ENCODE results near the gene RFX4. TPM values are rescaled to one million over a fixed set of nuclear protein-coding genes. Genes with fewer than 3 reads are reported as not detected.

The RFX4 gene
- total and polyA plus RNA-seq, 2 of the 8 experiments (the other 6 are each of a cell fraction or from before 2014, with no cell fraction given), result 0.06 TPM; not detected in 1

GRCh38 chr12:106679574-106679973, 96.8 kb downstream of the RFX4 start:
- H4K20me1 ChIP-seq (replicated peaks in 1 of 2; ENCODE audit: control insufficient read depth in 1 of 2, insufficient read depth in 2 of 2, low read length in 2 of 2), result no peaks in the 10 kb centered on the region
- H3K4ac ChIP-seq (replicated peaks; ENCODE audit: insufficient read length, low read depth, low read length), result no peak overlapping the region
- TF ChIP-seq SIRT6 (IDR thresholded peaks at IDR 0.05; ENCODE audit: low read length), result no peak
- no peak for TF ChIP-seq HDAC2 (IDR thresholded peaks at IDR 0.05; ENCODE audit: borderline replicate concordance in 1 of 2, low read depth in 2 of 2, low read length in 2 of 2)
- TF ChIP-seq HDAC6 (IDR thresholded peaks at IDR 0.05; ENCODE audit: low read depth, low read length), result no peak
- TF ChIP-seq ATF3 (IDR thresholded peaks at IDR 0.05; ENCODE audit: insufficient read depth, low read depth, low read length), result no peak
- TF ChIP-seq RFX5 (IDR thresholded peaks at IDR 0.05; ENCODE audit: borderline replicate concordance, low read depth, low read length), result no peak
- no peak for TF ChIP-seq KDM1A (IDR thresholded peaks at IDR 0.05; ENCODE audit: borderline replicate concordance, low read length)
- TF ChIP-seq MAFK (IDR thresholded peaks at IDR 0.05; ENCODE audit: low read depth, low read length), result no peak
- TF ChIP-seq SUZ12 (IDR thresholded peaks at IDR 0.05; ENCODE audit: low read length), result no peak
- TF ChIP-seq KDM4A (IDR thresholded peaks at IDR 0.05; ENCODE audit: low read depth, low read length, severe bottlenecking), result no peak
- no peak overlapping the region for H3K18ac ChIP-seq (ENCODE audit: extremely low read depth, low read length)
- H3K4me2 ChIP-seq (ENCODE audit: insufficient read depth in 1 of 2, low read depth in 2 of 2, low read length in 2 of 2), result no peak overlapping the region; a peak in 1 of 4 replicates
- no peak overlapping the region for H2AK5ac ChIP-seq (ENCODE audit: low read depth, low read length)
- no peak overlapping the region for H3K4me3 ChIP-seq (ENCODE audit: extremely low read depth in 1 of 4, insufficient read depth in 2 of 4, low read depth in 3 of 4, low read length in 4 of 4)
- H3K4me1 ChIP-seq (replicated peaks in 1 of 4; ENCODE audit: control insufficient read depth in 3 of 4, insufficient read depth in 4 of 4, low read length in 3 of 4), result peaks cover 0 to 10% (median 3%) of the 10 kb centered on the region in 4 experiments; a peak in 2 of 7 replicates
- H3K14ac ChIP-seq (ENCODE audit: insufficient read length), result no peak overlapping the region
- H3K9ac ChIP-seq (replicated peaks in 1 of 4; ENCODE audit: extremely low read depth in 1 of 4, low read depth in 3 of 4, low read length in 3 of 4), result no peak overlapping the region
- no peaks in the 10 kb centered on the region for H3K9me3 ChIP-seq (ENCODE audit: insufficient read depth in 2 of 2, low read depth in 1 of 2, low read length in 1 of 2)
- H3K36me3 ChIP-seq (ENCODE audit: control insufficient read depth in 2 of 4, insufficient read depth in 4 of 4, low read length in 3 of 4), result no peaks in the 10 kb centered on the region
- no peak overlapping the region for H3K27ac ChIP-seq (ENCODE audit: low read depth, low read length)
- no peak overlapping the region for H2BK120ac ChIP-seq (replicated peaks; ENCODE audit: low read depth, low read length)
- H3K23ac ChIP-seq (ENCODE audit: insufficient read length), result no peak overlapping the region
- H3K23me2 ChIP-seq (ENCODE audit: low read depth, low read length), result no peaks in the 10 kb centered on the region; the same call in 1 of the 2 replicates
- 0 out of 7 replicates have a peak, but pooled peaks cover 0 to 2% (median 0%) of the 10 kb centered on the region in 4 experiments for H3K27me3 ChIP-seq (replicated peaks in 1 of 4; ENCODE audit: control insufficient read depth in 3 of 4, extremely low read depth in 1 of 4, insufficient read depth in 3 of 4, low read length in 3 of 4)
- no peak overlapping the region for H2AFZ ChIP-seq (ENCODE audit: low read length)
- no peak overlapping the region for H4K8ac ChIP-seq (ENCODE audit: extremely low read depth, insufficient read depth, low read length)
- no peak for DNase-seq (ENCODE audit: low read depth in 1 of 2, low spot score in 2 of 2)
- no peak overlapping the region for H2BK15ac ChIP-seq (ENCODE audit: low read length)
- FAIRE-seq, result no peak
- WGBS, 2 experiments (ENCODE audit: extremely low coverage in 1 of 2, insufficient coverage in 1 of 2, insufficient read length in 1 of 2, insufficient replicate concordance in 2 of 2, low coverage in 1 of 2, low lambda C conversion rate in 2 of 2, missing lambda C conversion rate in 1 of 2), result 78% methylated on average over 1 of the region's 1 CpG; no CpG with 5 or more reads in 1 of the 2 experiments
- POLR2A ChIA-PET (ENCODE audit: partially characterized antibody), result no interaction called here
- H3K56ac ChIP-seq (replicated peaks; ENCODE audit: insufficient read length, low read depth, low read length), result no peak overlapping the region
- no peak overlapping the region for H2BK5ac ChIP-seq (ENCODE audit: low read depth, low read length)
- H4K91ac ChIP-seq (replicated peaks; ENCODE audit: insufficient read length, low read length), result no peak overlapping the region
- no peaks in the 10 kb centered on the region for H3K79me2 ChIP-seq (ENCODE audit: control insufficient read depth in 1 of 2, insufficient read depth in 2 of 2, low read length in 2 of 2)
- CTCF ChIA-PET (ENCODE audit: partially characterized antibody), result interaction anchor here (1.7 kb wide), 1 partner anchor 11 kb away, joined by 3 read pairs; no protein-coding TSS in a partner anchor
- H4K5ac ChIP-seq (ENCODE audit: insufficient read length, low read depth, low read length), result no peak overlapping the region
- H2BK12ac ChIP-seq (ENCODE audit: low read depth, low read length), result no peak overlapping the region
- no peaks in the 10 kb centered on the region for H3K79me1 ChIP-seq (ENCODE audit: low read depth, low read length)
- H2BK20ac ChIP-seq (ENCODE audit: low read length), result no peak overlapping the region
